ENCODE data around the gene PLCB1.
"Not testable (repeated sequence)": the region's sequence is repeated elsewhere in the genome, so short reads cannot be mapped to it uniquely, and the experiment has no call there.

PLCB1 gene

DNA sequence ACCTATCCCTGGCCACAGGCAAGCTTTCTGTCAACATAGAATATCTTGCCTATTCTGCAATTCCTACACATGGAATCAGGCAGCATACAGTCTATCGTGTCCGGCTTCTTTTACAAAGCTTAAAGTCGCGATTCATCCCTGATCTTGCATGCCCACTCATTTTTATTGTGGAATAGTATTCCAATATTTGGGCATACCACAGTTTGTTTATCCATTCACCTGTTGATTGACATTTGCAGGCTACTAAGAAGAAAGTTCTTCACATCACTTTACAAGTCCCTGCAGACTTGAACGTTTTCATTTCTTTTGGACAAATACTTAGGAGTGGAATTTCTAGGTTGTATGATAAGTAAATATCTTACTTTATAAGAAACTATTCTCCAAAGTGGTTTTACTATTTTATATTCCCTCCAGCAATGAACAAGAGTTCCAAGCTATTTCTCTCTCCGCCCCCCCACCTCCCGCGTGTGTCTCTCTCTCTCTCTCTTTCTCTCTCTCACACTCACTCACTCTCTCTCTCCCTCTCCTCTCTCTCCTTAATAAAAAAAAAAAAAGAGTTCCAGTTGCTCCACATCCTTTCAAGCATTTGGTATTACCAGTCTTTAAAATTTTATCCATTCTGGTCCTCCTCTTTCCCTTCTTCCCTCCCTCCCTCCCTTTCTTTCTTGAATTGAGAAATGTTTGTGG is 1.1 kb upstream of the PLCB1 start:
- no peak for DNase-seq

DNA sequence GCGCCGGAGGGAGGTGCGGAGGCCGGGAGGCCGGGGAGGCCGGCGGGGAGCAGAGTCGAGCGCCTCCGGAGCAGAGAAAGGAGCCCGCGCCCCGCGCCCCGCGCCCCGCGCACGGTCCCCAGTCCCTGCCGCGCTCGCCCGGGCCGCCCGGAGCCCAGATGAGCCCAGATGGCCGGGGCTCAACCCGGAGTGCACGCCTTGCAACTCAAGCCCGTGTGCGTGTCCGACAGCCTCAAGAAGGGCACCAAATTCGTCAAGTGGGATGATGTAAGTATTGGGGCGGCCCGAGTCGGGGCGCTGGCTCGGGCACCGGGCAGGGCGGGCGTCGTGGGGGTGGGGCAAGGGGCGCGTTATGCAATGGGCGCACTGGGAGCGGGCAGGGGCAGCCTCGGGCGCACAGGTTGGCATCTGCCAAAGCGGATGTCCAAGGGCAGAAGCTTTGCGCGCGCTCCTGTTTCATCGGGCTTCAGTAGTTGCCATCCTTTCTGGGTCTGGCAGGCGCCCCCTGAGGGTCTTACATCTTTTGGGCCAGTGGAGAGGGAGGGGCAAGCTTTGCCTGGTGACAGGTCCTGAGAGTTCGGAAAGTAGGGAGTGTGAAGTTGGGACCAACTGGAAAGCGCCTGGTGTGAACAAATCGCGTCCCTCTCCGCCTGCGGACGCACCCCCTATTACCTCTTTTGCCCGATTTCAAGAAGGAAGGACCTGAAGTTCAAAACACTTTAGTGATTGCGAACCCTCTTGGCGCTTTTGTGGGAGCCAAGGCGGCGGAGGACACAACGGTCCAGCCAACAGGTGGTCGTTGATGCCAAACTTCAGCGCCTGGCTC is 631 bp downstream of the PLCB1 start:
- peak; percentile 28 for DNase-seq

DNA sequence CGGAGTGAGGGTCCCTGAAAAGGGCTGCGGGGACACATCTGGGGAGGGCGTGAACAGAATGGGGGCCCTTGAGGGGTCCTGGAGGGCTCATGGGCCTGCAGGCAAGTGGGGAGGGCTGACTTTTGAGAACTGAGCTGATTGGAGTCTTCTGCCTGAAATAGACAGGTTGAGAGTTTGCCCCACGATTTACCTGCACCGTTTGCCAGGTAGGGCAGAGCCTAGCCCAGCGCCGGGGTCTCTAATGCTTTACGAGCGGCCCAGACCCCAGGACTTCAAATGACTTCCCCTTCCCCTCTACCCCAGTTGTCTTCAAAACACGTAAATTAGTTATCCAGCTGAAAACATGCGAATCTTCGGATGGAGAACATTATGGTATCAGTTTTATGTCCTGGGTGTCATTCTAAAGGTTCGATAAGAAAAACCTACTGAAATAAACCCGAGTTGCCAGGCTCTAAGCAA is 1.3 kb downstream of the PLCB1 start:
- no peak for DNase-seq

DNA sequence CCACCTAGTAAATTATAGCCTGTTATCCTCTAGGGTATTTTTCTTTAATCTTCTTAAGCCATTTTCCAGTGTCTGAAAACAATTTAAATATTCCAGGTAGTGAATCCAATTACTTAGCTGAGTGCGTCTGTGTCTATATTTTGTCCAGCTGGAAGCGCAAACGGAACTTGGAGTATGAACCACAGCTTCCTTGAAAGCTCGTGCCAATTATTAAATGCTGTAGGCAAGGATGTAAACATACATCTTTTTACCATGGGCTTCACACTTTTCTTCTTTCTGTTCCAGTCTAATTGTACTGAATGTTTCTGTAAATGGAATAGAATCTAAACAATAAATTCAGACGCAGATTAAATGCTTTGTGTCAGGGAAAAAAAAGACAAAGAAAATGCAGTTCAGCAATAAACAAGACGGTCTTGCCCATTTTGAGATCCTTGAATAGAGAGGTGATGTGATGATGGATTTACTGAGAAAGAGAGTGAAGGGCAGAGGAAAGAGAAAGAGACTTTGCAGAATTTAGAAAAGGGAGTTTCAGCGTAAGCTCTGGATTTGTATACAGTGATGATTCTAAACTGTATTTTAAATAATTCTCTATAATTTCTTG is 1.9 kb downstream of the PLCB1 start:
- no peak for DNase-seq

DNA sequence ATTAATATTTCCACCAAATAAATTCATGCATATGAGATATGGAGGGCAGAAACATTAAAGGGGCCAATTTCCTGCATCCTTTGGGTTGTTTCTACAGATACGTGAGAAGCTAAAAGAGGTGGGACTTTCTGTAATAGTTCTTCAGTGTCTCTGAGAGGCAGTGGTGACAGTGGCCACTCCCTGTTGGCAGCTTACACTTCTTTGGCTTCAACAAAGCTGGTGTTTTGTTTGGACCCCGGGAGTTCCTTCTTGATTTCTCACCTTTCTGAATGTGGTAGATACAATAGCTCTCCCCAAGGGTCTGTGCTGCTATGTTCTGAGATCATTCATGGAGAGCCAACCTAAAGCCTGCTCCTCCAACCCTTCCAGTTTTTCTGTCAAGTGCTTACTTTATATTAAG is 7.8 kb downstream of the PLCB1 start:
- DNase-seq = no peak

DNA sequence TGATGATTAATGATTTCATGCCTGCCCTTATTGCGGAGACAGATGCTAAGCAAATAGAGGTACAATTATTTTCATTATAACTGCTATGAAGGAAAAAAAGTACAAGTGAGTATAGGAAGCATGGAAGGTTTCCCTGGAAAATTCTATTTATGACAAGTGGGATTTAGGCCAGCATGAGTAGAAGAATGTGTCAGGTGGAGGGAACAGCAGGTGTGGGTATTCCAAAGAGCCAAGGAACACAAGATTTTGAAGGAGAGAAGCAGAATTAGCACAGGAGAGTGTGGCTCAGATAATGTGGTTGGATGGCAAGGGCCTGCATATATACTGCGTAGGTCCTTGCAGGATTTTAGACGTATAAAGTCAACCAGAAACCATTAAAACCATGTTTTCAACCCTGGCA is 11.4 kb downstream of the PLCB1 start:
- DNase-seq = no peak

DNA sequence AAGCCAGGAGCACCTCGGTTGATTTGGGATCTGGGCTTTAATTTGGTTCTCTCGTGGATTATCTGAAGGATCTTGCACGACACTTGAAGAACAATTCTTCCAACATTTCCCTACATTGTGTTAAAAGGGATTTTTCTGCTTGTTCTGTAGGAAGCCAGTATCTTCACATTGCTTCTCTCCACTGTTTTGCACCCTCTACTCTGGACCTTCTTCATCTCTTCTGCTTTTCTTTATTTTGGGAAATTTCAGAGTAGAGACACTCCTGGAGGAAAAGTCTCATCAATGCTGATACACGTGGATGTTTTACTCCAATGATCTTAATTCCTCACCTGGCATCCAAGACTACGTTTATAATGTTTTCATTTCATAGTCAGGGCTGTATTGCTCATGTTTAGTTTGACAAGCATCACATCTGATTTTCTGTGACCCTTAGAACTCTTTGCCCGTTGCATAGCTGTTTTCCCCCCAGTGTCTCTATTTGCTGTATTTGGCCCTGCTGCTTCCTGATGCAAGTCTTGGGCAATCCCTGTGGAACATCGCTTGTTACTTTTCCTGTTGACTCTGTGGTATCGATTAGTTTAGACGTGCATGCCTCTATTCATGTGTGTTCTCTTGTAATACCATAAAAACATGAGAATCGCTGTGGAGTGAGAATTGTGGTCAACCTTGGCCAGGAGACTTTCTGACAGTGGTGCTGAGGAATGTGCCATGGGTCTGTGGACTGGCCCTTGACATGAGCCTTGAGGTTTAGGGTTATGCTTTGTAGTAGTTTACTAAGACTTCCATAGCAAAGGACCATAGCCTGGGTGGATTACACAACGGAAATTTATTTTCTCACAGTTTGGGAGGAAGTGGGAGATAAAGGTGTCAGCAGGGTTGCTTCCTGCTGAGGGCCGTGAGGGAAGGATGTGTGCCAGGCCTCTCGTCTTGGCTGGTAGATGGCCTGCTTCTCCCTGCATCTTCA is 12.5 kb downstream of the PLCB1 start:
- DNase-seq = peak; percentile 20

DNA sequence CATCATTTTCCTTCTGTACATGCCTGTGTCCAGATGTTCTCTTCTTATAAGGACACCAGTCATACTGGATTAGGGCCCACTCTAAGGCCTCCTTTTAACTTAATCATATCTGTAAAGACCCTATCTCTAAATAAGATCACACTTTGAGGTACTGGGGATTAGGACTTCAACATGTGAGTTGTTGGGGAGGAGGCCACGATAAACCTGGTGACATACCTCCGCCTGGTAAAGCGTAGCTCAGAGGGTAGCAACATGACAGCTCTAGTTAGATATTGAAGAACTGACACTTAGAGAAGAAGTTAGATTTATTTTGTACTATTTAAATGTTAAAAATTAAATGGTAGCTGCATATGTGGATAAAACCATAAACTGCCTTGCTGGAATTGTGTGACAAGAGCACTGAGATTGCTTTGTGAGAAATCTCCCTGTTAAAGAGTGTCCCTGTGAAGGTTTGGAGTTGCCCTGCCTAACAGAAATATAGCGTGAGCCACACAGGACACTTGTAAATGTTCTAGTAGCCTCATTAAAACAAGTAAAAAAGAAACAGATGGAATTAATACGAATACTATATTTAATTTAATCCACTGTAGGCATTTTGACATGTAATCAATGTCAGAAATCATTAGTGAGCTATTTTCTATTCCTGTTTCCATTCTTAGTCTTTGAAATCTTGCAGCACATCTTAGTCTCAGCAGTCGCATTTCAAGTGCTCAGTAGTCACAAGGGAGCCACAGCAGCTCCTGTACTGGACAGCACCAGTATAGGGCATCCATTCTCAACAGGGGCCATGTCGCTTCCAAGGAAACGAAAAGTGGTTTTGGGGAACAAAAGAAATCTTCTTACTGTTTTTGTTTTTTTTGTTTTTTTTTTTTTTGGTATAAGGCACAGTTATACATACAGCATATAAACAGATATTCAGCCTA is 13.4 kb downstream of the PLCB1 start:
- no peak for DNase-seq

DNA sequence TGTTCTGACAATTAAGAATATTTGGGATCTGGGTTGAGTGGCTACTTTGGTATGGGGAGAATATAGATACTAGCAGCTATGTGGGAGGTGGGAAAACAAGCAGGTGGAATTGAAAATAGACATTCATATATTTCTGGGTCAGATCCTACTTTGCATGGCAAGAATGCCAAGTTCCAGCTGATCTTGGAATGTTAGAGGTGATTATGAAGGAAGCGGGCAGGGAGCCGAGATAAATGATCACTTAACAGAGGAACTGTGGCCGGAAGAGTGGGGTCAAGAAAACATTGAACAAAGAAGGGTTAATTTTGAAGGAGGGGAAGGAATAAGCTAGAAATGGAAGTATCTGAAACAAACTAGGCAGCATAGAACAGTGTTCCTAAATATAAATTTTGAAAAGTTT is 15.4 kb downstream of the PLCB1 start:
- DNase-seq = no peak

DNA sequence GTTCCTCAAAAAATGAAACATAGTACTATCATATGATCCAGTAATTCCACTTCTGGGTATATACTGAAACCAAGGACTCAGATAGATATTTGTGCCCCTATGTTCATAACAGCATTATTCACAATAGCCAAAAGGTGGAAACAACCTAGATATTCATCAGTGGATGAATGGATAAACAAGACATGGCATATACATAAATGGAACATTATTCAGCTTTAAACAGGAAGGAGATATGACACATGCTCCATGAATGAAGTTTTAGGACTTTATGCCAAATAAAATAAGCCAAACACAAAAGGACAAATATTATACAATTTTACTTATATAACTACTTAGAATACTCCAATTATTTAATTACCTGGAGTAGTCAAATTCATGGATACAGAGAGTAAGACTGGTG is 16.4 kb downstream of the PLCB1 start:
- DNase-seq = no peak

DNA sequence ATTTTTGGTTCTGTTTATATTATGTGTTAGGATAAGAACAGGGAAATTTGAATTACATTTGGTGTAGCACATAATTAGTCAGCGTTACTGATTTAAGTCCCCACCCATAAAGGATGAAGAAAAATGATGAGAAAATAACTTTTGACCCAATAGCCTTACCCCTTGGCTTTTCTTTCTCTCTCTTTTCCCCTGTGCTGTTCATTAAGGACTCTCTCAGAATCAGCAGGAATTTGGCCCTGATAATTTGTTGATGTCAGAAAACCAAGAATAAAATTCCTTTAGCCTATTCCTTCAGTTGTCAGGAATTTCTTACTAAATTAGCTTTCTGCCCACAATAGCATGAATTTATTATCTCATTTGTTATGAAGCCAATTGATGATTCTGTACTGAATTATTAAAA is 18.5 kb downstream of the PLCB1 start:
- DNase-seq = no peak

DNA sequence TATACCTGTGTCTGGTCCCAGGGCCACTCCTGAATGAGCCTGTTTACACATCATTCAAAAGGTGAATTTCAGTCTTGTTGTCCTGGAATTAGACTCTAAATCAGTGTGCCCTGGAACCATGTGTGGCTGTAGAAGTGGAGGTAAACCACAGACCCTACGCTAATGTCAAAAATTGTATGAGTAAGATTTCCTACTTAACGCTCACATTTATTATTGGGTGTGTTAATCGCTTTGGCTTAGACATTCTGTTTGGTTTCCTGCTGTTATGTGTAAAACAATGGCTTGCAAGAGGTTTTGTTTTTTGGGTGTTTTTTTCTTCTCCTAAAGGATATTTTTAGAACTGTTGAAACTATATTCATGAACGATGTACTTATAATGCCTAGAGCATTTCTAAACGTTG is 19.3 kb downstream of the PLCB1 start:
- DNase-seq = no peak

DNA sequence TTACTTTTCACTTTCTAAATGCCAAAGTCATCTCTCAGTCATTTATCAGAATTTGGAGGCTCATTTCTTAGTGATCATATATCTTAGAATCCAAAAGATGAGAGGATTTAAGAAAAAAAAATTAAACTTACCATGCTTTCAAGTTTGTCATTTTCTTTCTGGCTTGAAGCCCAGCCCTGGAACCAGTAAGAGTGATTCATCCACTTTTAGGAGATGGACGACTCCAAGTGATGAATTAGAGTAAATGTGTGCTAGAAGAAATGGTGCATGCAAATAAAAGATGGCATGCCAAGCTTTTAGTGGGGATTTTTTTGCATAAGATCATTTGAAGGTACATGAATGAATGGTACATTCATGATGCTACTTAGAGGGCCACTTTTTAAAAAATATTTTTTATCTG is 20.1 kb downstream of the PLCB1 start:
- DNase-seq = no peak

DNA sequence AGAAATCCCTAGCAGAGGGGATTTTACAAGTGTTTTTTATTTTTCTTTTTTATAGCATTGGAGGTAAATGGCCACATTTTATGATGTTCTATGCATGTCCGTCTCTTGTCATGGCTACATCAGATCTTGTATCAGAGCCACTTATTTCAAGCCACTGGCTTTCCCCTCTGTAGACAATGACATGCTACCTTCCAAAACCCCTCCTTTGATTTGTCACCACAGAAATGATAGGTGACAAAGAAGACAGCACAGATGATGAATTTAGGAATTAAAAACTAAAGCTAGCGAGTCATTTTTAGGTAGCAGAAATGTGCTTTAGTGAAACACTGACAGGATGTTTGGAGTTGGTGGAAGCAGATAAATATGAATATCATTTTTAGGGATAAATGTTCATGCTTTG is 20.8 kb downstream of the PLCB1 start:
- DNase-seq = no peak

DNA sequence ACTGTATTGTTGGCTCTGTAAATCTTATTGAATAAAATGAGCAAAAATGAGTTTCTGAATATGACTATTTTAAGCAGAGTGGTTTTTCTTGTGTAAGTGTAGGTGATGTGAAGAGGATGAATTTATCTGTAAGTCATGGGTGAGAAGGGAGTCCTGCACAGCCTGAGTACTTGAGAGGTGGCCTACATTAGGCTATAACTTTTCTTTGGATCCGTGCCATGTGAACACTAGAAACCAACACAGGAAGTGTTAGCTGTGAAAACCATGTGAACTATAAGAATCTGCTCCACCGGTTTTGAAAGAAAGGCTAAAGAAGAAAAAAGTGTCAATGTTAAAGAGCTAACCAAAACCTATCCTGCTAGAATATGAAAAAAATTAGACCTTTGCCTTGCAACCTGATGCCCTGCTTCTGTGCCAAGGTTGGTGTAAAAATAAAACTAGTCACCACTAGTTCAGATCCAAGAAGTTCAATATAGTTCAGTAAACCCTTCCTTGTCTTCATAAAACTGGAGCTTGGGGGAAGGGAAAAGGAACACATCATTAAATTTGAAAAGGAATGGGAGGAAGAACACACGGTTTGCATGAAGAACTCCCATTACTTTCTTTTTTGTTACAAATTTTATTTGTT is 21.3 kb downstream of the PLCB1 start:
- DNase-seq = peak; percentile 44

DNA sequence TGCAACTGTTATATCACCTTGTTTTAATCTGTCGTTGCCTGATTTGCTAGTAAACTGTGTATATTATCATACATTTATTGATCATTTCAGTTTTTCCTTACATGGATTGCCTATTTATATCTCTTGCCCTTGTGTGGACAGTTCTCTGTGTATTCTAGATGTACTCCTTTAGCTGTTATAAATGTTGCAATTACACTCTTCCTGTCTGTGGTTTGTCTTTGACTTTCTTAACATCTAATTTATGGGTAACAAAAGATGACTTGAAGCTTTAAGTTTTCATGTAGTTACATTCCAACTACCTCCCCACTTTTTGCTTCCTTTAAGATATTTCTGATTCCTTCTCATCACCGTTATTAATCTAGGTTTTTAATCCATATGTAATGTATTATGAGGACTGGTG is 22.6 kb downstream of the PLCB1 start:
- no peak for DNase-seq

DNA sequence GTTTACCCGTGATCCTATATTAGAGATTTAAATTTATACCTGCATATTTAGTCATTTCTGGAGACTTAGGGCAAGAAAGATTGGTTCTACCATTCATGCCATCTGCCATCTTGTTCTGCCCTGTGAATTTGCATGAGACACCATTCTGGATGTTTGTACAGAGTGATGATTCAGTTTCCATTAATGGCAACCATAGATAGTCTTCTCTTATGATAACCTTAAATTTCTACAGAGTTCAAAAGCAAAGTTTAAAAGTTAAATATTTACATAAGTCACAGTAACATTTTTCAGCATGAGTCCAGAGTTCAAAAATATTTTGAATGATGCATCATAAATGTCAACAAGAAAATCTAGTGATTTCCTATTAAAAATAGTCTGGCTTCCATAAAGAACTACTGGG is 23.2 kb downstream of the PLCB1 start:
- DNase-seq = no peak

DNA sequence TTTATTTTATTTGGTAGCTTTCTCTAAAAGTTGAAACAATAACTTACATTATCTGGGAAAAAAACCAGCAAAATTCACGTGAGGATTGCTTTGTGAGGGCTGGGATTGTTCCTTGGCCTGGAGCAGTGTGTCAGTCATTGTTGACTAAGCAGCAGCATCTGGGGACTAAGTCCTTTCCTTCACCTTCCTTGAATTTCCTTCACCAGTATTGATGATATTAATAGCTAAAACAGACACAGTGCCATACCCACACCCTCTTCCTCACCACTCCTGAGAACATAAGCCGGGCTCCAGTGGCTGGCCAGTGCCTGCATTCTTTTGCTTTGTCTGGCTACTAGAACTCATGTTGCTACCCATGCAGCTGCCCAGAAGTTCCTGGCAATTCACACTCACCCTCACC is 23.7 kb downstream of the PLCB1 start:
- no peak for DNase-seq

DNA sequence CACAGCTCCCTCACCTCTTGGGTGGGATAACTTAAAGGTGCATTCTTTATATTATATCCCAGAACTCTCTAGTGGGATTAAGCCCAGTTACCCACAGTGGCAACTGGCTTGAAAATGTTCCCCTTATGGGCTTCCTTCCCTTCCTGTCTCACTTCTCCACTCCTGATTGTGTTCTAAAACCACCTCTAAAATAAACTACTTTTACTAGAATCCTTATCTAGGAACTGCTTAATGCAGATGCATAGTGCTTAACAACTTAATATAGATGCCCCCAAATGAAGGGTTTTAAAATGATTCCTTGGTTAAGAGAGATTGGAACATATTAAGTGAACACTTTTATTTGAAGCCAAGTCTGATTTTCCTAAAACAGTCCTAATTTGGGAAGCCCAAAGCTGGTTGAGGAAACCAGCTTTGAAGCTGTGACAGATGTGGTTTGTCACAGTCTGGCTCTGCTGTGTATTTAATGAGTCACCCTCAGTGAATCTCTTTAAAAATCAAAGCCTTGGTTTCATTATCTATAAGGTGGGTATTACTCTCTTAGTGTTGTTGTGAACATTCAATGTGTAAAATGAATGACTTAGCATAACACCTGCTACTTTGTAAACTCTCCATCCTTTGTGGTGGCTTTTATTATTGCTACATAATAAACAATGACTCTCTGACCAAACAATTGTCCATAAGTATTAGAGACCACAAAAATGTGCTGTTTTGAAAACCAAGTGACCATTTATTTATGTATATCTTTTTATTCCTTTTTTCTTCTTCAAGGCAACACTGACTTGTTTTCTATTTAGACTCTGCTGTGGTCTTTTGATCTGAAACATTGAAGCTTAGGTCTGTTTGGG is 24.4 kb downstream of the PLCB1 start:
- peak; percentile 31 for DNase-seq

DNA sequence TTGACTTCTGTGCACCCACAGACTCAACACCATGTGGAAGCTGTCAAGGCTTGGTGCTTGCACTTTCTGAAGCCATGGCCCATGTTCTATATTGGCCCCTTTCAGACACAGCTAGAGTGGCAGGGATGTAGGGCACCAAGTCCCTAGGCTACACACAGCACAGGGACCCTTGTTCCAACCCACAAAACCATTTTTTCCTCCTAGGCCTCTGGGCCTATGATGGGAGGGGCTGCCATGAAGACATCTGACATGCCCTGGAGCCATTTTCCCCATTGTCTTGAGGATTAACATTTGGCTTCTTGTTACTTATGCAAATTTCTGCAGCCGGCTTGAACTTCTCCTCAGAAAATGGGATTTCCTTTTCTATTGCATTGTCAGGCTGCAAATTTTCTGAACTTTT is 27.2 kb downstream of the PLCB1 start:
- DNase-seq = not testable (repeated sequence)
